HUDEP-2 (cell line): Measurements from ENCODE around the gene CATSPER4.
"Not testable (repeated sequence)": the region's sequence is repeated elsewhere in the genome, so short reads cannot be mapped to it uniquely, and the experiment has no call there.

Source experiments
- DNase-seq, 76 experiments: peaks; one replicate each; lab custom pipeline; 2025; ENCODE audit not compliant: unreplicated experiment in 76 of 76; lab: John Stamatoyannopoulos, UW

The CATSPER4 gene

GRCh38 chr1:26189331-26189730 is 1.1 kb upstream of the CATSPER4 start:
- no peak for DNase-seq

DNA sequence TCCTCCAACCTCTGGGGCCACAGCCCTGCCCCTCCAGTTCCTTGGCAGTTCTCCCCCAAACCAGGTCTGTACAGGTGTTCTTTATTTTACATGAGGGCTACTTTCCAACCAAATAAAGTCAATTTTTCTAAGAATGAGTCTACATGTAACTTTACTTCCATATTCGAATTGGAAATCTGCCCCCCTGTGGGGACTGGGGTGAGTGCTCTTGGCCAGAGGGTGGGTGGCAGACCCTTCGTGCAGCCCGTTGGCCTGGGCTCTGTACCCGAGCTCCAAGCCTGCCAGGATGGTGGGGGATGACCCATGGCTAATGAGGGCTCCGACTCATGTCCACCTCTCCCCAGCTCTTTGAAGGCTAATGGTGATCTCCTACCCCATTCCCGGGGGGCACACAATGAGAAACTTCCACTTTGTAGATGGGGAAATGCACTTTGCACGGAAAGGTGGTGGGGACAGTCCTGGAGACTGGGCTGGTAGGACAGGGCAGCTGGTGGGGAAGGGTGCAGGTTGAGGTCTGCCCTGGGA is 589 bp upstream of the CATSPER4 start:
- DNase-seq, result no peak

GRCh38 chr1:26191739-26192138 is 1.3 kb downstream of the CATSPER4 start:
- DNase-seq, result no peak

- DNase-seq, result no peak
Observed at GRCh38 chr1:26195805-26196204, 5.4 kb downstream of the CATSPER4 start.

DNA sequence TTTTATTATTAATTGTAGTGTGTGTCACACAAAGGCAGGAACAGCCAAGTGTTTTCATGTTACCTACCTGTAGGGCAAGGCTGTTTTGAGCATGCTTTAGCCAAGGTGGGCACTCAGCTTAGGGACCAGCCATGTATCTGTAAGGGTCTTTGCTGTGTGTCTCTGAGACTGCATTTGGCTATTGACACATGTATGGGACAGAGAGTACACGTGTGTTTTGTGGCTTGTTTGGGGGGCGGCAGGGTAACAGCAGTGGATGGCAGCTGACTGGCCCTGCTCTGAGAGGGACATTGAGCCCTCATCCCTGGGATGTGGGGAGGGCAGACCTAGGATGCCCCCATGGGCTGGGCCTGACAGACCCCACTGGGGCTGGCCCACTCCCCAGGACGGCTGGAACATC is 6.9 kb downstream of the CATSPER4 start:
- no peak for DNase-seq

GRCh38 chr1:26197813-26198212 is 7.4 kb downstream of the CATSPER4 start:
- DNase-seq, result no peak

- no peak for DNase-seq
Observed at GRCh38 chr1:26200413-26200812, 10.0 kb downstream of the CATSPER4 start.

DNA sequence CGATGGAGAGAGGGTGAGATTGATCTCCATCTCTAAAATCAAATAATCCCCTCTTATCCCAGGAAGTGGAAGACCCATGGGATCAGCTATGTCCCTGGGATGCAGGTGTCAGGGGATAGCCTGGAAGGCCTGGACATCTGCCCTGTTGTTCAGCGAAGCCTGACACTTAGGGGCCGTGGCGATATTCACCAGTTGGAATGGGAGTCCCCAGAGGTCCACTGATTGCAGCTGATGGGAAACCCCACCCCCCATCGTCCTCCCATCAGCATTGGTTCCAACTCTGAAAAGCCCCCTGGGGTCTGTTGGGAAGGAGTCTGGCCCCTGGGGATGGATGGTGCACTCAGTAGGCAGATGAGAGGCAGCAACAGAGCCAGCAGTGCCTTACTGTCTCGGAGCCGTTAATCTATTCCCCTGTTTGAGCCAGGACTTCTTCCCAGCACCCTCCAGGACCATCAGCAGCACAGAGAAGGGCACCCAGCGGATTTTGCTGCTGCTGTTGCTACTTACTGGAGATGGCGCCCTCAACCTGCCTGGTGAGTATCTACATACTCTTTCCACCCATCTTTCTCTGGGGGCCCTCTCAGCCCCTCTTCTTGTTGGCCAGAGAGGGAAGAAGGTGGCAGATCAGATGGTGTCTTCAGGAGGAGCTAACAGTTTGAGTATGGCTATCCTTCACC is 13.4 kb downstream of the CATSPER4 start:
- peak in 1 of 76 experiments; percentile 4 for DNase-seq

GRCh38 chr1:26210147-26210870 is 19.9 kb downstream of the CATSPER4 start:
- DNase-seq, result no peak

DNA sequence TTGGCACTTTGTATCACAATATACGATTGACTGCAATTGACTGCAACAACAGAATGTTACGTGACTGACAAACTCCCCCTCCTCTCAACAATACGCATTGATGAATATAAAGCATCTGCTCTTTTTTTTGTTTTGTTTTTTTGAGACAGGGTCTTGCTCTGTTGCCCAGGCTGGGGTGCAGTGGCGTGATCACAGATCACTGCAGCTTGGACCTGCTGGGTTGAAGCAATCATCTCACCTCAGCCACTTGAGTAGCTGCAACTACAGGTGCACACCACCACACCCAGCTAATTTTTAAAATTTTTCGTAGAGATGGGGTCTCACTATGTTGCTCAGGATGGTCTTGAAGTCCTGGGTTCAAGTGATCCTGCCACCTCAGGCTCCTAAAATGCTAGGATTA is 22.3 kb downstream of the CATSPER4 start:
- DNase-seq, result no peak

GRCh38 chr1:26213335-26213905 is 23.0 kb downstream of the CATSPER4 start:
- no peak for DNase-seq

DNA sequence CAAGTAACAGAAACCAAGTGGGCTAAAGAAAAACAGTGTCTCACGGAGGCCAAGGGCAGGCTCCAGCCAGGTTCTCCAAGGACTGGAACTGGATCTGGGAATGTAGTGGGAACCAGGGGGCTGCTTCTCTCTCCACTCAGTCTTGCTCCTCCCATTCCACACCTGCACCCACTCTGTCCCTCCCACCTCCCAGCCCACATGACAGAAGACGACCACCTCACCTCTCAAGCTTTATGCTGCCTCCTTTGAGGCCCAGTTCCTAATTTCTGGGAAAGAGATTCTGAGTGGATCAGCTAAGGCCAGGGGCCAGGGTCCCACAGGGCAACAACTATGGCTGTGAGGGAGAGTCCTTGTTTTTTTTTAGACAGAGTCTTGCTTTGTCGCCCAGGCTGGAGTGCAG is 24.8 kb downstream of the CATSPER4 start:
- DNase-seq, result no peak

DNA sequence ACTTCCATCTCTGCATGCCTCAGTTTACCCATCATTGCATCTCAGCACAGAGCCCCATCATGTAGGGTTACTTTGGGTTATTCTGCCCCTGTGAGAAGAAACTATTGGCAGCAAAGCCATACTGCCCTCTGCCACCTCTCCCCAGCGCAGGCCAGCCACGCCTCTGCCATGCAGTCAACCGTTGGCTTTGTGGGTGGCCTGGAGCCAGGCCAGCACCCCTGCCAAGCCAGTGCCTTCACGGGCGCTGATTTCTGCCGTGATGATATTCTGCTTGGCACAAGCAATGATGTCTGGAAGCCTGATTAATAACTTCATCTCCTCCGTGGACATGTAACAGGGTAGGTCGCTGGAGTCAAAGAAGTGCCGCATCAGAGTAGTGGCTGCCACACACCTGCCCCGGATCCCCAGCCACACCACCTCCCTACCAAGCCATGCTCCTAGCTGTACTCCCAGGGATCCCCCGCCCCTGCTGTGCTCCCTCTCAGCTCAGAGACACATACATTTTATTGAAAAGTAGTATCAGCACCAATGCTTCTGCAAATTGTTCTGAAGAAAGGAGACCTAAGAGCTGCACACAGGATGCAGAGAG is 28.6 kb downstream of the CATSPER4 start:
- DNase-seq, result peak in 60 of 76 experiments; percentile 16 to 78 (median 48)

GRCh38 chr1:26220199-26220912 is 30.0 kb downstream of the CATSPER4 start:
- no peak for DNase-seq

DNA sequence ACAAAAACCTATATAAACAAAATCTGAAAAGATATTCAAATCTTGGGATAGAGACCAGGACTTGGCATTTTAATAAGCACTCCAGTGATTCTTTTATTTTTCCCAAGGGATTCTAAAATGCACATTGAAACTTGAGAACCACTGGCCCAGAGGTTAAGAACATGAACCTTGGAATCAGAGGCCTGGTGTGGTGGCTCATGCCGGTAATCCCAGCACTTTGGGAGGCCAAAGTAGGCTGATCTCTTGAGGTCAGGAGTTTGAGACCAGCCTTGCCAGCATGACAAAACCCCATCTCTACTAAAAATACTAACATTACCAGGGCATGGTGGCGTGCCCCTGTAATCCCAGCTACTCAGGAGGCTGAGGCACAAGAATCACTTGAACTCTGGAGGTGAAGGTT is 30.7 kb downstream of the CATSPER4 start:
- no peak for DNase-seq

GRCh38 chr1:26224606-26225005 is 34.2 kb downstream of the CATSPER4 start:
- DNase-seq, result no peak

GRCh38 chr1:26225033-26225831 is 34.8 kb downstream of the CATSPER4 start:
- DNase-seq, result peak in 2 of 76 experiments; percentile 16 to 20

- not testable (repeated sequence) for DNase-seq
Observed at GRCh38 chr1:26230682-26231081, 40.3 kb downstream of the CATSPER4 start.

DNA sequence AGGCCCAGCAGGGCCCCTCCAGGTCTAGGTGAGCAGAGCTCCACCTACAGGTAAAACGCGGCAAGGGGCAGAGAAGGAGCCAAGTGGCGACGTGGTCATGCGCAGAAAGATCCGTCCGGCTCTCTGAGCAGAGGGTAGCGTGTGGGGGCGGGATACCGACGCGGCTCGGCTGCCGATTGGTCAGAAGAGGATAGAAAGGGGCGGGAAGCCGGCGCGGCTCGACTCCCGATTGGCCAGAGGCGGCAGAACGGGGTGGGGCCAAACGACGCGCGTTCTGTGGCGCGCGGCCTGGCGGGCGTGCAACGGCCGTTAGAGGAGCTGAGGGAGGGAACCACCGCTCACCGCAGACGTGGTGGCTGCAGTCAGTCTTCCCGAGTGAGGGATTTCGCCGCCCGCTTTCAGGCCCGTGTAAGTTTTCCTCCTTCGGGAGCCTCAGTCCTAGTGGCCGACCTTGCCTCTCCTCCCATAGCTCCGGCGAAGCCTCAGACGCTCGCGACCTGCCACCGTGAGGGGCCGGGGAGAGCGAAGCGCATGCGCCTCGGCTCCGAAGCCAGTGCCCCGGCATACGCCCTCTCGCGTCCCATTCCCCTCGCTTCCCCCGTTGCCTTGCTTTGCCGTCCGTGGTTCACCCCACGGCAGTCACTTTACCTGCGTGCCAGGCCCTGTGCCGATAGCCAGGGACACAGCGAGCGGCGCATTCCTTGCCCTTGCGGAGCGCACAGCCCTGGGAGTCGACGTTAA is 43.7 kb downstream of the CATSPER4 start, which contains the start of gene CEP85:
TSS of gene CEP85 (plus strand) at position 298 of the 741 bp plus-strand sequence. CDS start 5,584 bp downstream, outside the sequence.
- peak; percentile 40 to 99 (median 96) for DNase-seq
